Measurements from ENCODE around the gene ATRN.

DNA sequence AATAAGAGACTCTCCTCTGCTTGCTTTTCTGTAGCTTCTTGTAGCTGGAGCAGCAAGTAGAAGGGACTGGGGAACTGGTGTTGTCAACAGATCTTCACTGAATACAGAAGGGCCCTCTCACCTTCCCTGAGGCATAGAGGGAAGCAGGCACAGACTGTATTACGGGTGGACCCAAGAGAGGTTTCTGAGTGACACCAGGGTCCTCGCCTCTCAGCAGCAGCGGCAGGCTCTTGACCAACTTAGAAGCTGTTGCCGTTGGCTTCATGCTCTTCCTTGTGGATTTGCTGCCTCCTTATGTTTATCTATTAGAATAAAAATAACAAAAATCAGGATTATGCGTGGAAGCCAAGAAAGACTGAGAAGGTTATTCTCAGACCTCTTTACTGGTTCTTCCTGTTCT lies 160.7 kb downstream of the ATRN start:
- TF ChIP-seq POLR2A (IDR thresholded peaks at IDR 0.05; ENCODE audit: low read length), result no peak
- TF ChIP-seq GATA1 (IDR thresholded peaks at IDR 0.05; ENCODE audit: low read depth, low read length), result no peak
